DOHH2 (cell line): ENCODE results near the gene KIAA1191.
"Not testable (repeated sequence)": the region's sequence is repeated elsewhere in the genome, so short reads cannot be mapped to it uniquely, and the experiment has no call there.

Source experiments
- H3F3A ChIP-seq: fragments of 200-600 bp; sonication (generic), shearing (Covaris generic); 2 replicates; pipeline ENCODE4 v1.6.0; 2016; ENCODE audit warnings: antibody characterized with exemption, mild to moderate bottlenecking; ENCODE audit not compliant: control insufficient read depth, insufficient read depth
- H3K27ac ChIP-seq: fragments of 200-600 bp; sonication (generic); 2 replicates; pipeline ENCODE4 v1.5.1; 2014; ENCODE audit warnings: low read depth, mild to moderate bottlenecking, low read length, moderate library complexity
- H3K27me3 ChIP-seq: fragments of 200-600 bp; sonication (generic); 2 replicates; pipeline ENCODE4 v1.6.1; 2014; ENCODE audit warnings: mild to moderate bottlenecking, low read length, mixed read lengths; ENCODE audit not compliant: control insufficient read depth
- H3K36me3 ChIP-seq: fragments of 200-600 bp; sonication (generic); 2 replicates; pipeline ENCODE4 v1.6.1; 2014; ENCODE audit warnings: mild to moderate bottlenecking, low read length, moderate library complexity, mixed read lengths; ENCODE audit not compliant: control insufficient read depth
- H3K4me1 ChIP-seq: fragments of 200-600 bp; sonication (generic); 2 replicates; pipeline ENCODE4 v1.6.1; 2014; ENCODE audit warnings: mild to moderate bottlenecking, low read length, mixed read lengths; ENCODE audit not compliant: control insufficient read depth
- H3K4me2 ChIP-seq: fragments of 200-600 bp; sonication (generic); 2 replicates; pipeline ENCODE4 v1.6.0; 2014; ENCODE audit warnings: mild to moderate bottlenecking, low read length, moderate library complexity
- H3K4me3 ChIP-seq: fragments of 200-600 bp; sonication (generic); 2 replicates; pipeline ENCODE4 v1.5.1; 2014; ENCODE audit warnings: mild to moderate bottlenecking, low read length, mixed read lengths
- H3K79me2 ChIP-seq: fragments of 200-600 bp; sonication (generic); 2 replicates; pipeline ENCODE4 v1.6.1; 2014; ENCODE audit warnings: mild to moderate bottlenecking, low read length, mixed read lengths; ENCODE audit not compliant: control insufficient read depth
- H3K9me2 ChIP-seq: fragments of 200-600 bp; sonication (generic); replicated peaks from 2 replicates; pipeline ENCODE4 v1.6.1; 2014; ENCODE audit warnings: mild to moderate bottlenecking, low read length, mixed read lengths; ENCODE audit not compliant: control insufficient read depth
- H3K9me3 ChIP-seq: fragments of 200-600 bp; sonication (generic); 2 replicates; pipeline ENCODE4 v1.6.1; 2014; ENCODE audit warnings: antibody characterized with exemption, low read length, mixed read lengths; ENCODE audit not compliant: control insufficient read depth, insufficient read depth
- H4K20me1 ChIP-seq: fragments of 200-600 bp; sonication (generic); 2 replicates; pipeline ENCODE4 v1.6.0; 2014; ENCODE audit warnings: low read depth, mild to moderate bottlenecking, antibody characterized with exemption, low read length, moderate library complexity; ENCODE audit not compliant: control insufficient read depth, insufficient read depth
- EZH2phosphoT487 ChIP-seq: fragments of 200-600 bp; sonication (generic); IDR thresholded peaks from 2 replicates; pipeline ENCODE4 v1.6.1; 2017; ENCODE audit warnings: borderline replicate concordance, mild to moderate bottlenecking, antibody characterized with exemption, low read length, moderate library complexity, mixed read lengths
- TF ChIP-seq, protein P1 (sequence below): fragments of 200-600 bp; sonication (generic); IDR thresholded peaks from one replicate; pipeline ENCODE4 v1.5.1; 2014; ENCODE audit warnings: antibody characterized with exemption, mild to moderate bottlenecking, low read depth, low read length; ENCODE audit not compliant: poor library complexity, severe bottlenecking

Gene KIAA1191

GRCh38 chr5:176408590-176408989, 47.0 kb upstream of the KIAA1191 start:
- TF ChIP-seq, protein P1, sequence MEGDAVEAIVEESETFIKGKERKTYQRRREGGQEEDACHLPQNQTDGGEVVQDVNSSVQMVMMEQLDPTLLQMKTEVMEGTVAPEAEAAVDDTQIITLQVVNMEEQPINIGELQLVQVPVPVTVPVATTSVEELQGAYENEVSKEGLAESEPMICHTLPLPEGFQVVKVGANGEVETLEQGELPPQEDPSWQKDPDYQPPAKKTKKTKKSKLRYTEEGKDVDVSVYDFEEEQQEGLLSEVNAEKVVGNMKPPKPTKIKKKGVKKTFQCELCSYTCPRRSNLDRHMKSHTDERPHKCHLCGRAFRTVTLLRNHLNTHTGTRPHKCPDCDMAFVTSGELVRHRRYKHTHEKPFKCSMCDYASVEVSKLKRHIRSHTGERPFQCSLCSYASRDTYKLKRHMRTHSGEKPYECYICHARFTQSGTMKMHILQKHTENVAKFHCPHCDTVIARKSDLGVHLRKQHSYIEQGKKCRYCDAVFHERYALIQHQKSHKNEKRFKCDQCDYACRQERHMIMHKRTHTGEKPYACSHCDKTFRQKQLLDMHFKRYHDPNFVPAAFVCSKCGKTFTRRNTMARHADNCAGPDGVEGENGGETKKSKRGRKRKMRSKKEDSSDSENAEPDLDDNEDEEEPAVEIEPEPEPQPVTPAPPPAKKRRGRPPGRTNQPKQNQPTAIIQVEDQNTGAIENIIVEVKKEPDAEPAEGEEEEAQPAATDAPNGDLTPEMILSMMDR, result no peak
- TF ChIP-seq EZH2phosphoT487, result no peak
- Histone ChIP-seq H3K4me1 (no peaks in the 10 kb centered on the region), H4K20me1 (no peaks in the 10 kb centered on the region)

GRCh38 chr5:176408252-176408573, 46.6 kb upstream of the KIAA1191 start:
- not testable (repeated sequence) for H3F3A ChIP-seq, H3K27ac ChIP-seq, H3K4me3 ChIP-seq, H3K36me3 ChIP-seq, H3K79me2 ChIP-seq, H4K20me1 ChIP-seq, H3K4me1 ChIP-seq, H3K4me2 ChIP-seq, H3K27me3 ChIP-seq, H3K9me3 ChIP-seq, H3K9me2 ChIP-seq

More at GRCh38 chr5:176408590-176408989, 47.0 kb upstream of the KIAA1191 start:
- Histone ChIP-seq H3K27me3 (no peaks in the 10 kb centered on the region), H3K36me3 (peaks cover 6% of the 10 kb centered on the region; the same call in 1 of the 2 replicates), H3K9me2 (no peaks in the 10 kb centered on the region), H3K79me2 (no peaks in the 10 kb centered on the region), H3K9me3 (no peaks in the 10 kb centered on the region), H3F3A (no peaks in the 10 kb centered on the region), H3K4me3 (no peak overlapping the region), H3K4me2 (no peak overlapping the region), H3K27ac (no peak overlapping the region)

DNA sequence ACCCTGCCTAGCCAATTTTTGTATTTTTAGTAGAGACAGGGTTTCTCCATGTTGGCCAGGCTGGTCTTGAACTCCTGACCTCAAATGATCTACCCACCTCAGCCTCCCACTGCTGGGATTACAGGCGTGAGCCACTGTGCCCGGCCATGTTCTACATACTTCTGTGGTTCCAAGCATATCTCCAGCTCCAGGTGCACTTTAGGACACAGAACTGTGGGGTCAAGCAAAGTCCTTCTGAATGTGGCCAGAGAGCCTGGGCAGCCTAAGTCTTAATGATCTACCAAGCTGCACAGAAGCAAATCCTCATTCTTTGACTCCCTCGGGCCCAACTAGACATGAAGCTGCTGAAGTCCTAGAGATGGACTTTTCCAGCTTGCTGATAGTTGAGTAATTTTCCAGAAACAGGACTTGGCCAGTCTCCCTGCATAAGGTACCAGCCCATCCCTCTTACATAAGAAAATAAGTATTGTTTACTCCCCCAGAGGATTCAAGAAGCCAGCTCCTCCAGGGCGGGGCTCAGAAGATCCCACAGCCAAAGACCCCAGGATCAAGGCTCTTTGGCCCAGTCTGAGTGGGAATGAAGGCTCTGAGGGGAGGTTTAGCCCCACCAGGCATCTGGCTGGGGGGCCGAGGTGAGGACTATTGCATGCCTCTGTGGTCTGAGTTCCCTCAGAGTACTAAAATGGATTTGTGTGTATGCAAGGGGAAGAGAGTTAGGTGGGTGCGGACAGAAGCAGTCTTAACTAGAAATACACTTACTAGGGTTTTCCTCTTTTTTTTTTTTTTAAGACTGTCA, 46.1 kb upstream of the KIAA1191 start:
- H3K4me3 ChIP-seq, result no peak overlapping the region
- H3K9me2 ChIP-seq, result no peaks in the 10 kb centered on the region
- H3K9me3 ChIP-seq, result no peaks in the 10 kb centered on the region
- no peak overlapping the region for H3K27ac ChIP-seq
- peaks cover 6% of the 10 kb centered on the region; the same call in 1 of the 2 replicates for H3K36me3 ChIP-seq
- TF ChIP-seq EZH2phosphoT487, result no peak
- TF ChIP-seq, protein P1, result no peak
- no peaks in the 10 kb centered on the region for H3F3A ChIP-seq
- no peaks in the 10 kb centered on the region for H3K27me3 ChIP-seq
- H3K4me2 ChIP-seq, result no peak overlapping the region
- H3K79me2 ChIP-seq, result no peaks in the 10 kb centered on the region
- H4K20me1 ChIP-seq, result no peaks in the 10 kb centered on the region
- no peaks in the 10 kb centered on the region for H3K4me1 ChIP-seq

- H3F3A ChIP-seq, result no peaks in the 10 kb centered on the region
- no peaks in the 10 kb centered on the region for H3K9me3 ChIP-seq
- H3K4me2 ChIP-seq, result no peak overlapping the region
- H3K27me3 ChIP-seq, result no peaks in the 10 kb centered on the region
- no peaks in the 10 kb centered on the region for H3K79me2 ChIP-seq
- no peaks in the 10 kb centered on the region for H4K20me1 ChIP-seq
- H3K4me1 ChIP-seq, result no peaks in the 10 kb centered on the region
- TF ChIP-seq EZH2phosphoT487, result no peak
- TF ChIP-seq, protein P1, result no peak
- no peak overlapping the region for H3K27ac ChIP-seq
- no peak overlapping the region for H3K4me3 ChIP-seq
- H3K9me2 ChIP-seq, result no peaks in the 10 kb centered on the region
- peaks cover 6% of the 10 kb centered on the region; the same call in 1 of the 2 replicates for H3K36me3 ChIP-seq
These were observed 45.0 kb upstream of the KIAA1191 start for GRCh38 chr5:176406436-176407052.
